ENCODE measurements around the gene PAX3.

PAX3 gene

DNA sequence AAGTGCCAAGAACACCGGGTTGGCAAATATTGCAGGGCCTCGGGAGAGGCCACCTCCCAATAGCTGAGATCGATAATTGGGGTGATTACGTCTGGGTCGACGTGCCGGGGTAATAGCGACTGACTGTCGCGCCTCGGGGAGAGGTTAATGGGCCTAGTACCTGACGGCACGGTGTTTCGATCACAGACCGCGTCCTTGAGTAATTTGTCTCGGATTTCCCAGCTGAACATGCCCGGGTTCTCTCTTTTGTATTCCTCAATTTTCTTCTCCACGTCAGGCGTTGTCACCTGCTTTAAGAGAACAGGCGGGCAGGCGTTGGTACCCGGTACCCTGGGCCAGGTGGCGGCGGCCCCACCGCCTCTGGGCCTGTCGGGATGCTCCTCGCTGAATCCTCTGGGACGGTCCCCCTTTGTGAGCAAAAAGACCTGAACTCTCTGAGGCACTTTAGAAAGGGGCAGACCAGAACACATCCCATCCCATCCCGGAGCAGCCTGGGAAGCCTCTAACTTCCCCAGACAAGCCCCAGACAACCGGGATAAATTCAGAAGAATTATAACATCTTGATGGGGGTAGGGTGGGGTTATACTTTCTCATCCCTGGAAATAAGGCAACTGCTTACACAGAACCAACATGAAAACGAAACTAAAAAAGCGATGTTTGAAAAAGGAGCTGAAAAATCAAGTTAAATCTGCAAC, 3.3 kb downstream of the PAX3 start:
- DNase-seq, result no peak

DNA sequence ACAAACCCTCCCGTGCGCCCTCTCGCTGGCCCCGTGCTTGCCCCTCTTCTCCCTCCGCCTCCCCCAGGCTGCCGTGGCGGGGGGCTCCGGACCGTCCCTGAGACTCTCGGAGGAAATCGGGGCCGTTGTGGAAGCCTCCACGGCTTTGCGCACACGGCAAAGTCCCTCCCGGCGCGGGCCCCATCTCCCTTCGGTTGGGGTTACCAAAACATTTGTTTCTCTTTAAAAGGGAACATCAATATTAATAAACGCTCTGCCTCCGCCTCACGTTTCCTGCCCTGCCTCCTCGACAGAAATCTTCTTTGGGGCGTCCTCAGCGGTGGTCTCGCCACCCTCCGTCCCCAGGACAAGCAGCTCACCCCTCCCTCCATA, 3.8 kb downstream of the PAX3 start:
- no peak for DNase-seq

DNA sequence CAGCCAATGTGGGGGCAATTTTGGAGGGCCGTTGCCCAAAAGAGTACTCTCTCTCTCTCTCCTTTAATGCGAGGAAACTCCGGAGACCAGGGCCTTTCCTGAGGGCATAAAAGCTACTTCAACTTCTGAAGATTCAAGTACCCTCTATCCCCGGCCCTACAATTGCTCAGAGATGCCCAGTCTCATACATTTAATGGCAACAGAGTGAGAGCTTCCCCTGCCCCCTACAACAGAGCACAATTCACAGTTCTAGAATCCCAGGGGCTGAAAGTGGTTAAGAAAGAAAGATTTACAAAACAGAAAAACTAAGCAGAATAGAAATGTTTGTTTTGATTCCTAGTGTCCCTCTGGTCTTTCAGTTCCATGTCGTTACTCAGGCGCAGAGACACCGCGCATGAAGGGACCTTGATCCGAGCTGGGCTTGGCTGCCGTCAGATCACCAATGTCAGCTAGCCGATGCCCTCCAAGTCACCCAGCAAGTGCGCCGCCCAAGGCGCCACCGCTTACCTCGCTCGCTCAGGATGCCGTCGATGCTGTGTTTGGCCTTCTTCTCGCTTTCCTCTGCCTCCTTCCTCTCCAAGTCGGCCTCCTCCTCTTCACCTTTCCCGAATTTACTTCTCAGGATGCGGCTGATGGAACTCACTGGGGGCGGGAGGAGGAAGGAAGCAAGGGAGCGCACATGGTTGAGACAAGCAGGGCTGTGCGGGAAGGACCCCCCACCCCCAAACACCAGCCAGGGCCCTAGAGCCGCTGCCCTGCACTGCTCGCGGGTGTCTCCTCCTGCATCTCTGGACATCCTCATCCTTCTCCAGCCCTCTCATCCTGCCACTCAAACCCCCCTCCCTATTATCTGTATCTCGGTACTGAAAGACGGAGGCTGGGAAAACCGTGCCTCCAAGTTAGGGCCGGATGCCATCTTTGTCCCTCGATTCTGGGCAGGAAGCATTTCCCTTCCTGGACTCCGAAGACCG, 4.9 kb downstream of the PAX3 start:
- no peak for DNase-seq

DNA sequence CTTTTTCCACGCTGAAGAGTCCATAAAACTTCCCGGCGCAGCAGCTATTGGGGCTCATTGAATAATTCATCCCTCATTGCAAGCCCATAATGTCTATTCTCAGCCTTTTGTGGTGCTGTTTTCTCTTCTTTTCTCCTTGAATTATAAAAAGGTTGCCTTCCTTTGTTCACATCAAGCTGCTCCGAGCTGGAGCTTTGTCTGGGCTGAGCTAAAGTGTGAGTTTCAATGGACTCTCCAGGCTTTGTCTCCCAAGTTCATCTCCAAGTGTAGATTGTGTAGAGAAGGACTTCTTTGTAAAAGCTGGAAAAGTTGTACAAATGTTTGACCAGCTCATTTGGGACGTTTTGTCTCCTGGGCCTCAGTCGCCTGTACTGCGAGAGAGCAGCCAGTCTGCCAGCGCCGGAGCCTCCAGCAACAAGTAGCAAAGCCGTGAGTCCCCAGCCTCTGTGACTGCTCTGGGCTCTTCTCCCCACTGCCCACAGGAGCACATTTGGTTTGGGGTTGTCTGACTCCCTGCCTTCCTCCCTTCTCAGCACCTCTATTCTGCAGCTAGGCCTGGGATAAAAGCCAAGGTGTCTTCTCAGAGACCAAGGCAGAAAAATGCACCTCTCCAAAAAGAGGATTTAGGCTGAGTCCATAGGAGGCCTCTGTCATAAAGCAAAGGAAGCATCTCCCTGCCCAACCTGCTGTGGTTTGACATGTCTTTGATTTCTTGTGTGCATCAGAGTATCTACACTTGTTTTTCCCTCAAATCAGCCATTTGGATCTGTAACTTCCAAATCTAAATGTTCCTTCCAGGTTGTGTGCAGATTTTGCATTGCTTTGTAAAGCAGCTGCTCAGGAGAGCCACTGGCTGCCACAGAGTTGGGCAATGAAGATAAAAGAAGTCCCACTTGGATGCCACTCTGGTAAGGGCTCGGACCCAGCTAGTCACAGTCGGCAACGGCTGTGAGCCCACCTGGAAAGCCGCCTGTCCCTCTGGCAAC, 6.4 kb downstream of the PAX3 start:
- no peak for DNase-seq

DNA sequence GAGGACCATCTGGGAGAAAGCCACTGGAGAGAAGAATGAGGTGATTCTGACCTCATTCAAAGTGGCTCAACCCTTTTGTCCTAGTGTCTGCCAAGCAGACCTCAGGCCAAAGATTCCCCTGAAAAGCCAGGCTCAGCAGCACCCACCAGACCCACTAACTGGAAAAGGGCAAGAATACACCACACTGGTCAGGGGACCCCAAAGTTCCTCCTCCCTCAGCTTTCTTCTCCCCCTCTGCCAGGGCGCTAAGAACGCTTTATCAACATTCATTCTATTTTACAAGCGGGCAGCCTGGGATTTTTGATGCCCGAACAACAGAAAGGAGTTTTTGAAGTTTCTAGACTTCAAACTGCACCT, 7.3 kb downstream of the PAX3 start:
- no peak for DNase-seq

DNA sequence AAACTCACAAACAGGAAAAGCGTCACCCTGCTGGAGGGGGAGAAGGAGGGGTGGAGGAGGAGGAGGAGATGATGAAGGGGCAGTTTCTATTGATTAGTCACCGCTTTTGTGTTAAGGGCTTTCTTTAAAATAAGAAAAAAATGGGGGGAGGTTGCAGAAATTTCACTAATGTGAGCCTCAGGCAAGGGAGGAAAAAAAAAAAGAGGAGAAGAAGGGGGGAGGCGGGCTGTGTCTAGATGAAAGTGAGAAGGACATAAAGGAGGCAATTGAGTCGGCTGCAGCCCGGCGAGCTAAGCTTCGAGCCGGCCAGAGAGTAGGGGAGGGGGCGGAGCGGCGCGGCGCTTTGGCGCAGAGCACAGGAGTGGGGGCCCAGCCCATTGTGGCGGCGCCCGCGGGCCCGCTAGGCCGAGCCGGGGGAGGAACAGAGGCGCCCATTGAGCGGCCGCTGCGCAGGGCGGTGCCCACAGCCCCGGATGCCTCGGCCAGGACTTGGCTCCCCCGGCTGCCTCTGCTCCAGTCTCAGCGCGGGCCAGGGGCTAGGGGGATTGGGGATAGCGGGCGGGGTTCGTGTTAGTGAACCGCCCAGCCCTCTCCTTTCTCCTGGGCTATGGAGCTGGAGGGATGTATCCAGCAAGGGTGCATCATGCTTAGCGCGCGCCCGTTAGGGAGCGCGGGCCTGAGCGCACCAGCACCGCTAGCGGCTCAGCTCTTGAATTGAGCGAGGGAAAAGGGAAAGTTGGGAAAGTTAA, 7.9 kb downstream of the PAX3 start:
- DNase-seq, result no peak

DNA sequence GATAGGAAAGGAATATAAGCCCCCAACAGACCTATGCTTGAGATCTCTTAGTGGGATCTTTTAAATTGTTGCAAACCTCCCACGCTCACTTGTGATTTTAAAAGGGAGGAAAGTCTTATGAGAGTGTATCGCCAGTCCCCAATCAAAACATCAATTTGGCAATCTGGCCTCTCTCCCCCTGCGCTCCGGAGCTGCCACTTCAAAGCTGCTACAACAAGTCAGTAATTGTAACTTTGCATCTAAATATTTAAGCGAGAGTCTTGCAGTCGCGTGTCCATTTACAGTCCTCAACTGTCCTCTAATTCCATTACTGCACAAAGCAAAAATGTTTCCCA, 8.4 kb downstream of the PAX3 start:
- no peak for DNase-seq

DNA sequence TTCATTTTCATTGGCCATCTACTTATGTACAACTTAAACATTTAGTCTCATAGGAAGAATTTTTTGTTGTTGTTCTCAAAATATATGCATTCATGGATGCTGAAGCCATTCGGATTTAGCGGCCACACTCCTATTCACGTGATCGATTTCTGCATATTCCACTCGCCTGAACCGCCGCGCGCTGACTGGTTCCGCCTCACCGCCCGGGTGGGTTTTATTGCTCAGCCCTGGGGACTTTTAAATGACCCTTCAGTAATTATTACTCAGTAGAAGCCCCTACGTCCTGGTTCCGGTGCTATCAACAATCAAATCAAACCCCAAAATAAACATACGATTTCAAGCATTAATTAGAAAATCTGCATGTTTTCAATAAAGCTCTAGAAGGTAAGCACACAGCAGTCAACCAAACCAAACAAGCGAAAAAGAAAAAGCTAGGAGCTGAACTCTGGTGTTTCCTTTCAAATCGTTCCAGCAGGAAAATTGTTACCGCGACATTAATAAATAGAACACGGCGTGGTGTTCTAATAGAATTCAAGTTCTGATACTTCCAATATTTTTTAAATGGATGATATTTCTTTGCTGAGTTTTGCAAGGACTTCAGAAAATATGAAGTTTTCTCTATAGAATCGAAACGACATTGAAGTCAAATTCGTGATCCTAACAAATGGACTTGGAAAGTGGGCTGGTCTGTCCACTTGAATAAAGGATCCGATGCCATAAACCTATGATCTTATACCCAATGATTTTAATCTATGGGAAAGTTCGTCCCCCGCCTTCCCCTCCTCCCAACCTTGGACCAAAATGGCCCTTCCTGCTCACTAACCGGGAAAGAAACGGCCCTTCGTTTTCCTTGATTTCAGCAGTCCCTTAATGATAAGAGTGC, 9.3 kb downstream of the PAX3 start:
- no peak for DNase-seq

DNA sequence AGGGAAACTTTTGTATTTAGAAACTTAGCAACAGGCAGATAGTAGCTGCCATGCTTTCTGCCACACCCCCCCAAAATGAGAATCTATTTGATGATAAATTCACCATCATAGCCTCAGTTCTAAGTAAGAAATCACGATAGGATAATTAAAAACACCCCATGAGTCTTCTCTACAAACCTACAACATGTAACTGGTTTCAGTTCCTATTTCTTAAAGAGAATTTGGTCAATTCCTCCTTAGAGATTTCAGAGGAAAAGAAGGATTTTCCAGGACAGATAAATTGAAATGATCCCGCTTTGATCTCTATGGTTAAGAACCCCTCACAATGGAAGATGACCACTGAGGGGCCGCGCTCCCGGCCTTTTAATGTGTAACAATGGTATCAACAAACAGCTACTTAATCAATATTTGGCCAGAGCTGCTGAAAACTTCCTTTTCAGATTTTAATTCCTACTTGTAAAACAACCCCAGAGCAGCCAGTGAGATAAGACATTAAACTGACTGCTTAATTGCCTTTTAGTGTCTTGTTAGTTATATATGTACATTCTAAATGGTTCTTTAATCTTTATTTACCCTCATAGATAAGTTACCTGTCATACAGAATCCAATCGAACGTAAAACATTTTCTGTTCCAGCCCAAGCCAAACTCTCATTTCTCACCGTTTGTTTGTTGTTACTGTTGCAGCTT, 10.1 kb downstream of the PAX3 start:
- no peak for DNase-seq

DNA sequence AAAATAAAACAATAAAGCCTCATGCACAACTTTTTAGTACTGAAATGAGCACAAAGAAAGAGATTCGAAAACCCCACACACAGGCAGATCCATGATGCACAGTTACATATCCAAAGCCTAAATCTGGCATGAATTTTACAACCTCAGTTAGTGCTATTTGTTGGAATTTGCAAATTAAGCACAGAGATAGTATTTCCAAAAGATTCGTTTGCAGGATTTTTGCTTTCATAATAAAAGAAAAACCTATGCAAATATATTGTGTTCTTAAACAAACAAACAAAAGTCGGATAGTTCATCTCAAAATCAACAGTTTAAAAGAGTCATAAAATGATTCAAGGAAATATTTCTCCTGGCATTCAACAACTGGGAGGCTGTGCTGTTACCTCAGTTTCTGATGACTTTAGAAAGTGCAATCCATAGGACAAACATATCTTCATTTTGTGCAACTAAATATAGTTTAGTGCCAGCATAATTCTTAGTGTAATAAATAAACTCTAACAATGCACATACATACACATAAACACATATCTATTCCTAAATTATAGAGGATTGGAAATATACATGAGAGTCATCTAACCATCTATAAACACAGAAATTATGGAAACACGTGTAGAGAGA, 10.8 kb downstream of the PAX3 start:
- no peak for DNase-seq

DNA sequence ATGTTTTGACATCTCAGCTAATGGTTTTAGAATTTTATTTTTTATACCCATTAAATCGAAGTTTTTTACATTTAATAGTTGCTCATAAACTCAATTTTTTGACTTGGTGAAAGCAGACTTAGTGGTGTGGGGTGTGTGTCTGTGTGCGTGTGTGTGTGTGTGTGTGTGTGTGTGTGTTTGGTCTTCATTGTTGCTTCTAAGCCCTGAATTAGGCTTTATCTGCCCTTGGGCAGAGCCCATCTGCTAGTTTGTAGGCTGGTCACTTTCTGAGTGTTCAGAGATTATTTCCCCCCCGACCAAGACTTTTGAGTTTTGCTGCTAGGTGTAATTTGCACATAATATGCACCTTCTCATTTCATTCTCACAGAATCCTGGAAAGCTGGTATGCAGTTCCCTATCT, 14.3 kb downstream of the PAX3 start:
- DNase-seq, result no peak

DNA sequence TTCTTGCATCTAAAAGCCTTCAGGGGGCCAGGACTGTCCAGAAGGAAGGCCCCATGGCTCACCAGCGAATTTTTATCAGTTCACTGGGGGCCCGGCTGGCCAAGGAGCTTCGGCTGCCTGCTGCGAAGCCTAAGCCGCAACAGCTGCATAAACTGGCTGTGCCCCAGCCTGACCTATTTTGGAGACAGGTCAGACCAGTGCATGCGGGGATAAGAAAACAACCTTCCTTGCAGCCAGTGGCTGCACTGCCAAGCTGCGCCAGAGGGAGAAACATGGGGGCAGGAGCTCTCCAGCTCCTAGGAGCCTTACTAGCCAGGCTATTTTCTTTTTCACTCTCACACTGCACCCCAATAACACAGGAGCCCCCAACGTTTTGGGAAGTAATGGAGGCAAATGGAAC, 15.2 kb downstream of the PAX3 start:
- DNase-seq, result peak; percentile 64

DNA sequence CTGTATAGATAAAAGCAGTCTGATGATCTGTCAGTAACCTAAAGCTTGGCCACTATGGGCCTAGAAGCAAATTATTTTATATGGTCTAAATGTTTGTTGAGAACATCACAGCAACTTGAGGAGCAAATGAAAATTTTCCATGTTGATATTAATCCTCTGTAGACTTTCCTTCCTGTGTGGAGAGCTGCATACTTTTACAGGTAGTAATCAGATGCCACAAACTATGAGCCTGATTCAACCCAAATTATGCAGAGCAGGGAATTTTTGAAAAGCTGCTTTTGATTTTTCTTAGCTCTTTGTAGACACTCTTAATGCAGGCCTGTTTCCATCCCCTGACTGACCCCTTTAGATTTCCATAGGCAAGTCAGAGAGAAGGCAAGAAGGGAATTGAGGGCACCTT, 17.3 kb downstream of the PAX3 start:
- DNase-seq, result no peak

DNA sequence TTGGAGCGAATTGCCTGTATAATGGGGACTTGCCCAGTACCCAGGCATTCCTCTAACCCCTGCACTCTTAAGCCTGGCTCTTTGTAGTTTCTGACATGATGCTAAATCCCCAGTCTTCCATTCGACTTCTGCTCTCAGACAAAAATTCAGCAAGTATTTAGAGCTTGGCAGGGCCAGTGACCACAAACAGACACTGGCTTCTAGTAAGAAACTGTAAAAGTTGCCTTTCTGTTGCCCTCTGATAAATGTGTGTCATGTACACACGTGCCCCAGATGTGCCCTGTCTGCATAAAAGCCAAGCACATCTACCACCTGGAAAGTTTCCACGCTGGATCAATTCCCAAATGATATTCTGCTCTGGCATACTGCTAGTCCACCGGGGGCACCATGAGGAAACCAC, 18.0 kb downstream of the PAX3 start:
- DNase-seq, result no peak

DNA sequence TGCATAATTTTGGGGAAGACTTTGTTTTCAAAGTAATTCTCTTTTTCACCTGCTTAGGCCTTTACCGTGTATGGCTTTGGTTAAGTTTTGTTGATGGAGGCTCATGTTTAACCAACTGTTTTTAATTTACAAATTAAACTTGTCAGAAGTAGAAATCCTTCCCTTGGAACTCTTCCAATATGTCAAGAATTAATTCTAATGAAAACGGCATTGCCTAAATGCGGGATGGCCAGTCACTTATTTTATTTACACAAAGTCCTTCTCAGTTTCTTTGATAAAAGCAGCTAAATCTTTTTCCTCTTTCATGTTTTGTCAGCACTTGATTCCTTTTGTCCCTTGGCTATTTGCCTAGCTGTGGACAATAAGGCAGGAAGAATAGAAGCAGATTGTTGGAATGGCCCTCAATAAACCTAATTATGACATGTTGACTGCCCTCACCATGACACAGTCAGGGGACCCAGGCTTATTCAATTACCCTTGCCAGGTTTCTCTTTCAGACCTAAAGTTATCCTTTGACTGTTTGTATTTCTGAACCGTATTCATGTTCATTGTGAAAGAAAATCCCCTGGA, 26.3 kb downstream of the PAX3 start:
- no peak for DNase-seq

DNA sequence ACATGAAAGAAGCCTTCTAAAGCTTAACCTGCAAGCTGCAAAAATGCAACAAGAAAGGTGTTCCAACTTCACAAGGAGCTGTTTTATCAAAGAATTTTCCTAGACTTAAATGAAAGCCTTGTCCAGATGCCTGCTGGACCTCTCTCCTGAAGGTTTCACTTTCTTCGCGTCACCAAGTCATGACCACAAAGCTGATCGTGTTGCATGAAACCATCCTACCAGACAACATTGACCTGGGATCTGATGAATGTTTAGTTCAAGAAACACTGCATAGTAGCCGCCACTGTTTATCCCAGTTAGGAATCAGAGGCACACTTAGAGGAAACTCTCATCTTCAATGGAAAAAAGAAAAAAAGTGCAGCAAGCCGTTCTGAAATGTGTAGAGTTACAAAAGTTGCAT, 26.9 kb downstream of the PAX3 start:
- no peak for DNase-seq

DNA sequence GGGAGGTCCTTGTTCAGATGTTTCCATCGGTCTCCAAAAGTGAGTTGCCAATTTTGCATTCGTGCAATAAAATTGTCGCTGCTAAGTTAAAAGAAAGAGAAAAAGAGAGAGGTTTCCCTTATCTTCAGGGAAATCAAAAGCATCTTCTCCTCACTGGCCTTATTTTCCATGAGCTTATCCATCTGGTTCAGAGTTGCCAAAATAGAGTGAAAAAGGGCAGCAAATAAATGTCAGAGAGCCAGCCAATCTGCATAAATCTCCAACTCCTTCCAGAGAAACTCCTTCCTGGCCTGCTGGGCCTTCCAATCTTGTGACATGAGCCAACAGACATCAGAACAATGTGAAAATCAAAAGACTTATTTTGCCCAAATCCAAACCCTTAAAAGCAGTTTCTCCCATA, 28.4 kb downstream of the PAX3 start:
- DNase-seq, result no peak

DNA sequence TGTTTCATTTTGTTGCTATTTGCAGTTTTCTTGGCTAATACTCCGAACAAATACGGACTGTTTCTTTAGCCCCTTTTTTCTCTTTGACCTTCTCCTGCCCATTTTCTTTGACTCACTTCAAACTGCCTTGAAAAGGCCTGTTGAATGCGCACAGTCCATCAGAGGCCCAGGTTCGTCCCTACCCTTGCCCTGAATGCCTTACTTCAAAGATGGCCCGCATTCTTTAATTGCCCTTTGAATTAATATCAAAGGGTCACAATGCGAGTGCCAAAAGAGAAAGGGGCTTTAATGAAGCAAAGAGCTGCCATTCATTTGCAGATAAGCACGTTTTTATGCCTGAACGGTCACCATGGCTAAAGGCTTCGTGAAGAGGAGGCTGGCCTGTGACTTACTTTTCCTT, 29.7 kb downstream of the PAX3 start:
- DNase-seq, result no peak

DNA sequence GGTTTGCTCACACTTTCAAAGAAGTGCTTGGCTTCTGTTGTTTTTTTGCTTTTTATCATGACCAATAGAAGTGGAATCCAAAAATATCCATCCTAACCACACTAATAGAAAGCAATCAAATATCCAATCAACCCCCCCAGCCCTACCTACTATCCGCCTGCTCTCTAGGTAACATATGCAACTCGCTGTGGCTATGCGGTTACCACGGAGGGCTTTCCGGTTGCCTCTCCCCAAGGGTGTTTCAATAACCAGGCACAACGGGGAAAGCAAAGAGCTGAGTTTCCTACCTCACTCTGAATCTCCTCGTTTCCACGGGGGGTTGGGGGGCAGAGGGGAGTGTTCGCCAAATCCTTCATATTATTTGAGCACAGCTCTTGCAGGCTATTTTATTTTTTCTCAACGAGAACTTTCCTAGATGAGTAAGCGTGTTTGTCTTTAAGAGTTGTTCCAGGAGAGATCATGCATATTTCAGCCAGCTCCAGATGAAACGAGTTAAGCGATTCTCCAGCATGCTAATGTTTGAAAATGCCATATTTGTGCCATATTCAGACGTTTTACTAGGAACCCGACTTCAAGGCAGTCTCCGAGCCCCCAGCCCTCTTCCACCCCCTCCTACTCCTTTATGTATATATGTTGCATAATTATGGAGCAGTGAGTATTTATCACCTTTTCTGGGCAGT, 30.3 kb downstream of the PAX3 start:
- DNase-seq, result no peak

All from femur (tissue), 1 donor.